Esophagus squamous epithelium (tissue), 4 donors: ENCODE data around the gene PYGB.

ENCODE experiments used
- CTCF ChIP-seq, 6 experiments: fragments of 450-650 bp in 4 of 6; fragments of 200-600 bp in 2 of 6; sonication (generic) in 2 of 6; IDR thresholded peaks; one replicate each; pipeline ENCODE4 v1.5.1; 2016 to 2019; ENCODE audit warnings: antibody characterized with exemption in 6 of 6, mild to moderate bottlenecking in 4 of 6, moderate library complexity in 4 of 6
- POLR2A ChIP-seq, 4 donors: fragments of 450-650 bp; IDR thresholded peaks; one replicate each; pipeline ENCODE4 v1.6.1; 2017; ENCODE audit warnings: antibody characterized with exemption in 4 of 4, mild to moderate bottlenecking in 4 of 4, moderate library complexity in 3 of 4

- TF ChIP-seq CTCF (IDR thresholded peaks at IDR 0.05) (no peak), POLR2A (IDR thresholded peaks at IDR 0.05) (no peak)
These were observed 23.8 kb downstream of the PYGB start for GRCh38 chr20:25271486-25272222.
